ENCODE results near the gene TTYH1. TPM values are rescaled to one million over a fixed set of nuclear protein-coding genes. Genes with fewer than 3 reads are reported as not detected.
A peak's percentile ranks its signal among the peaks of the same experiment; 100 is the strongest.
"Not testable (repeated sequence)": the region's sequence is repeated elsewhere in the genome, so short reads cannot be mapped to it uniquely, and the experiment has no call there.

TTYH1 gene
- polyA plus RNA-seq, 2 of the 4 experiments (the other 2 are of a cell fraction) = 0.15 to 0.31 TPM

DNA sequence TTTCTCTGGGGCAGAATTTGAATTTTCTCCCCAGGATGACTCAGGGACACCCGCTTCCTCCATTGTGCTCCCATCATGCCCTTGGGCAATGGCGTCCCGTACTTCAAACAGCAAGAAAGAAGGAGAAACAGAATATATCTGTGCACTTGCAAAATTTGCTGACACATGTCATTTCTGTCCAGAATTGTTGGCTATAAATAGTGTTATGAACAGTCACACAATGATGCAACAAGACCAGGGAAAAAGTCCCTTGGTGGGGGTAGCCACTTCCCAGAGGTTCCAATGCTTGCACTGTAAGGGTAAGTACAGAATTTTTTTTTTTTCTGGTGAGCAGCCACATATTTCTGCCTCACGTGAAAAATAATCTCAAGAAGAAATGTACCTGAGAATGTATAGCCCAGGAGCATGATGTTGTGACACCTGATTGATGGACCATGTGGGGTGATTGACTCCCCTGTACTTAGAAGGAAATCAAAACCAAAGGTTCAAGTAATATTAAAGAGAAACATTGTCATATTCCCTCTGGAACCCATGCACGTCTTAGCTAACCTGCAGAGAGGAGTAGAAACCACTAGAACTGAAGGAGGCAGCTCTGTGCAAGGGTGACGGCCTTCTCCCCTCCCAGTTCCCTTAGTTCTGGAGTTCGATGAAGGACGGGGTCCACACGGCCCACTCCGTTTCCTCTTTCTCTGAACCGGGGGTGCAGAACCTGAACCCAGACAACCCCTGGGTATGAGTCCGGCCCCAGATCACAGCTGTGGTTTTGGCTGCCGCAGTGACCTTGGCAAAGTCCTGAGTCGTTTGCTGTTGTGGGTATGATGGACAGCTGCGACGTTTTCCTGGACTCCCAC, 41.3 kb upstream of the TTYH1 start:
- FAIRE-seq (no peak), DNase-seq (ENCODE audit: low read depth in 1 of 2, low spot score in 1 of 2) (no peak), ATAC-seq (no peak)
- Histone ChIP-seq H3K4me1 (no peaks in the 10 kb centered on the region), H3K27ac (no peak overlapping the region), H3K9me3 (peaks cover 6% of the 10 kb centered on the region; the same call in 2 of the 3 replicates), H3K4me3 (no peak overlapping the region), H3K4me2 (no peak overlapping the region)
- 32% methylated on average over 13 of the region's 16 CpGs for WGBS (ENCODE audit: missing lambda C conversion rate)
- TF ChIP-seq JUN (IDR thresholded peaks at IDR 0.05) (no peak), RFX5 (IDR thresholded peaks at IDR 0.05) (no peak), ZSCAN20 (CRISPR knock-in tag; IDR thresholded peaks at IDR 0.05) (no peak), MAFK (IDR thresholded peaks at IDR 0.05; ENCODE audit: partially characterized antibody) (peak; percentile 98), HOXB5 (CRISPR knock-in tag; IDR thresholded peaks at IDR 0.05) (no peak), CEBPB (IDR thresholded peaks at IDR 0.05) (no peak)
- CTCF ChIA-PET = interaction anchor here (0.8 to 2.3 kb wide), 3 partner anchors 8 to 17 kb away, joined by 3 to 8 read pairs (median 3); no protein-coding TSS in a partner anchor
- POLR2A ChIA-PET = no interaction called here

DNA sequence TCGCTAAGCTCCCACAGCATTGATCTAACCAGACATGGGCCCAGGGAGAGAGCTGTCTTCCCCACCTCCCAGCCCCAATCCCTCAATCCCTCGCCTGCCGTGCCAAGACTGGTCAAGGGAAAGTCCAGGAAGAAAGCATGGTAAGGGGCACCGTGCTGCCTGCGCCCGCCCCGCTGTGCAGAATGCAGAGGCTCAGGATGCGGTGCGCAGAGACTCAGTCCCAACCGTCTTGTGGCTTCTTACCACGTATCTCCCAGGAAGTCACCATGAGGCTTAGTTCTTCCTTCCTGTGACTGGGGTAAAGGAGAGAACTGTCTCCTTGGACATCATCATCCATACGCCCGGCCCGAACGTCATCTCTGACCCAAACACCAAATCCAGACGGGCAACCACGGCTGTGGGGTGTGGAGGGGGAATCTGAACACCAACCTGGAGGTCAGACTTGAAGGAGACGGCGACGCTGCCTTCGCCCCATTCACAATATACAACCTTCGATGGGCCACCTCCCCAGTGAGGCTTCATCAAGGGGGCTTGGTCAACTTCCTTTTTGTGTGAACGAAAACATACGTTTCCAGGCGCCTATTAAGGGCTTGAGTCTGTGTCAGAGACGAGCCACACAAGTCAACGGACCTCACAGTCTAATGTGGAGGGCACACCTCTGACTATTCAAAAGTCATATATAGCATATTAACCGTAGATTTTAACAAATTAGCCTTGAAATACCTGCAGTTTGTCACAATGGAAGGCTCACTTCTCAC, 39.9 kb upstream of the TTYH1 start:
- 44% methylated on average over 28 of the region's 28 CpGs for WGBS (ENCODE audit: missing lambda C conversion rate)
- ATAC-seq = peak in 1 of 2 experiments; percentile 17; a peak in 1 of 6 replicates
- DNase-seq (ENCODE audit: low read depth in 1 of 2, low spot score in 1 of 2); POLR2A ChIA-PET; H3K4me1 ChIP-seq; H3K4me2 ChIP-seq; FAIRE-seq; H3K9me3 ChIP-seq; H3K4me3 ChIP-seq; H3K27ac ChIP-seq: not testable (repeated sequence)
- CTCF ChIA-PET = interaction anchor here (0.7 to 2.1 kb wide), 3 partner anchors 10 to 192 kb away, joined by 3 to 7 read pairs (median 3); no protein-coding TSS in a partner anchor

- H3K9me3 ChIP-seq = peaks cover 8% of the 10 kb centered on the region; the same call in 2 of the 3 replicates
- no peak overlapping the region for H3K27ac ChIP-seq
- CTCF ChIA-PET = interaction anchor here (2.1 kb wide), 1 partner anchor 14 kb away, joined by 7 read pairs; no protein-coding TSS in a partner anchor
- WGBS (ENCODE audit: missing lambda C conversion rate) = 14% methylated on average over 11 of the region's 11 CpGs
- no peak for FAIRE-seq
- POLR2A ChIA-PET = interaction anchor here (0.7 kb wide), 1 partner anchor 903 kb away, joined by 5 read pairs; no protein-coding TSS in a partner anchor
- TF ChIP-seq KDM1A (IDR thresholded peaks at IDR 0.05; ENCODE audit: low read depth) = no peak
- no peak for TF ChIP-seq TP53 (CRISPR knock-in tag; IDR thresholded peaks at IDR 0.05)
- TF ChIP-seq MAZ (IDR thresholded peaks at IDR 0.05; ENCODE audit: borderline replicate concordance, low read depth, low read length) = no peak
- TF ChIP-seq RAD21 (conservative IDR thresholded peaks at IDR 0.05 in 1 of 2, IDR thresholded peaks at IDR 0.05 in 1 of 2) = no peak
- TF ChIP-seq CBX8 (IDR thresholded peaks at IDR 0.05) = no peak
- no peak for TF ChIP-seq EHF (CRISPR knock-in tag; IDR thresholded peaks at IDR 0.05)
- TF ChIP-seq ESRRA (IDR thresholded peaks at IDR 0.05; ENCODE audit: borderline replicate concordance, low read length) = no peak
- TF ChIP-seq PHF8 (IDR thresholded peaks at IDR 0.05; ENCODE audit: borderline replicate concordance, low read depth) = no peak
- TF ChIP-seq MAX (IDR thresholded peaks at IDR 0.05) = no peak
- no peak for TF ChIP-seq HMGXB4 (CRISPR knock-in tag; IDR thresholded peaks at IDR 0.05; ENCODE audit: borderline replicate concordance)
- TF ChIP-seq PBX3 (IDR thresholded peaks at IDR 0.05) = no peak
- no peak for TF ChIP-seq KDM5A (IDR thresholded peaks at IDR 0.05)
- TF ChIP-seq JUN (IDR thresholded peaks at IDR 0.05) = no peak
- TF ChIP-seq BCL3 (IDR thresholded peaks at IDR 0.05) = no peak
- TF ChIP-seq FOSB (CRISPR knock-in tag; IDR thresholded peaks at IDR 0.05) = no peak
- TF ChIP-seq EHMT2 (IDR thresholded peaks at IDR 0.05; ENCODE audit: low read depth) = no peak
- TF ChIP-seq CEBPB (IDR thresholded peaks at IDR 0.05) = no peak
- no peak for TF ChIP-seq CHD2 (IDR thresholded peaks at IDR 0.05; ENCODE audit: low read length, partially characterized antibody)
- no peak for TF ChIP-seq HES2 (IDR thresholded peaks at IDR 0.05)
- TF ChIP-seq USF2 (IDR thresholded peaks at IDR 0.05) = no peak
- no peak overlapping the region for H3K4me2 ChIP-seq
- ATAC-seq = no peak
- DNase-seq (ENCODE audit: low read depth in 1 of 2, low spot score in 1 of 2) = no peak
- H3K4me3 ChIP-seq = no peak overlapping the region
- no peaks in the 10 kb centered on the region for H3K4me1 ChIP-seq
Measured at GRCh38 chr19:54376610-54377285, 38.5 kb upstream of the TTYH1 start.
